GM21529 (cell line): ENCODE results near the gene AHCYL2.
"Not testable (repeated sequence)": the region's sequence is repeated elsewhere in the genome, so short reads cannot be mapped to it uniquely, and the experiment has no call there.

Experiments used
- ATAC-seq: cut with Tn5 transposase; IDR thresholded peaks from one replicate; pipeline ENCODE4 v1.9.1; 2021; ENCODE audit not compliant: unreplicated experiment

The AHCYL2 gene

GRCh38 chr7:129347330-129347729, 122.5 kb downstream of the AHCYL2 start:
- no peak for ATAC-seq

- no peak for ATAC-seq
Measured at GRCh38 chr7:129348023-129348740, 123.4 kb downstream of the AHCYL2 start.

- no peak for ATAC-seq
Measured at GRCh38 chr7:129351320-129351719, 126.5 kb downstream of the AHCYL2 start.

- not testable (repeated sequence) for ATAC-seq
Measured at GRCh38 chr7:129353104-129353503, 128.3 kb downstream of the AHCYL2 start.

GRCh38 chr7:129354428-129355157, 129.8 kb downstream of the AHCYL2 start:
- ATAC-seq, result no peak

GRCh38 chr7:129356176-129356575, 131.3 kb downstream of the AHCYL2 start:
- ATAC-seq, result no peak

GRCh38 chr7:129359176-129359575, 134.3 kb downstream of the AHCYL2 start:
- no peak for ATAC-seq

GRCh38 chr7:129359638-129360037, 134.8 kb downstream of the AHCYL2 start:
- no peak for ATAC-seq

- ATAC-seq, result no peak
Measured at GRCh38 chr7:129361771-129362170, 136.9 kb downstream of the AHCYL2 start.

GRCh38 chr7:129362496-129362895, 137.7 kb downstream of the AHCYL2 start:
- no peak for ATAC-seq

- ATAC-seq, result no peak
Measured at GRCh38 chr7:129367349-129367699, 142.5 kb downstream of the AHCYL2 start.

- ATAC-seq, result peak; percentile 66
Measured at GRCh38 chr7:129367700-129368388, 143.0 kb downstream of the AHCYL2 start.

GRCh38 chr7:129368389-129368986, 143.7 kb downstream of the AHCYL2 start:
- ATAC-seq, result peak; percentile 38

GRCh38 chr7:129369447-129369846, 144.6 kb downstream of the AHCYL2 start:
- not testable (repeated sequence) for ATAC-seq

- ATAC-seq, result no peak
Measured at GRCh38 chr7:129370812-129371211, 146.0 kb downstream of the AHCYL2 start.

- no peak for ATAC-seq
Measured at GRCh38 chr7:129371487-129371886, 146.7 kb downstream of the AHCYL2 start.

GRCh38 chr7:129373651-129374428, 149.0 kb downstream of the AHCYL2 start:
- ATAC-seq, result no peak

- no peak for ATAC-seq
Measured at GRCh38 chr7:129375141-129375938, 150.5 kb downstream of the AHCYL2 start.

- ATAC-seq, result peak; percentile 63
Measured at GRCh38 chr7:129376076-129376777, 151.4 kb downstream of the AHCYL2 start.
